HepG2 (cell line): ENCODE measurements around the gene RGS5. TPM values are rescaled to one million over a fixed set of nuclear protein-coding genes. Genes with fewer than 3 reads are reported as not detected.

ENCODE experiments used
- ATAC-seq: fragments of 200-7000 bp; cut with Tn5 transposase; 3 replicates; pipeline ENCODE4 v1.9.1; 2020; ENCODE audit warnings: mild to moderate bottlenecking, moderate library complexity
- BruUV-seq: library from RNA; stranded (reverse); fragments of 400-500 nt; replicated peaks from 2 replicates; lab custom pipeline; 2021; lab: Mats Ljungman, UMichigan
- CTCF ChIA-PET: fragments of 300-600 bp; formaldehyde crosslinking; extraction: SDS; loops from one replicate; lab custom pipeline; 2021; ENCODE audit warnings: low total read pairs, inconsistent platforms, low intra/inter-chr PET ratio; lab: Yijun Ruan, JAX
- POLR2A ChIA-PET: fragments of 350-600 bp; sonication (Branson Sonifier 250); formaldehyde crosslinking; loops from one replicate; lab custom pipeline; 2020; ENCODE audit warnings: antibody characterized with exemption, inconsistent platforms; lab: Yijun Ruan, JAX
- DNase-seq: peaks from one replicate; pipeline ENCODE4 v3.0.0-alpha.2; 2015; ENCODE audit warnings: low spot score
- FAIRE-seq: peaks from 3 replicates; lab custom pipeline; 2011; peaks lifted over from hg19 to GRCh38; lab: Jason Lieb, UNC
- H2AFZ ChIP-seq: one replicate; pipeline ENCODE4 v1.6.1; 2011; ENCODE audit warnings: low read length, inconsistent platforms
- H3K27ac ChIP-seq: fragments of 300-600 bp; 3 replicates; pipeline ENCODE4 v1.8.0; 2011; ENCODE audit warnings: mixed run types, mild to moderate bottlenecking, mixed read lengths, low read length, inconsistent platforms; ENCODE audit not compliant: insufficient read depth; ENCODE audit errors: extremely low read length
- H3K27me3 ChIP-seq, 2 experiments: fragments of 200-600 bp in 1 of 2; 2 replicates in 1 of 2; 3 replicates in 1 of 2; pipeline versions ENCODE4 v1.6.0 to v1.8.0; 2011; ENCODE audit warnings: low read length in 2 of 2, mild to moderate bottlenecking in 2 of 2, moderate library complexity in 2 of 2, inconsistent platforms in 1 of 2; ENCODE audit not compliant: insufficient read depth in 2 of 2, control insufficient read depth in 1 of 2
- H3K36me3 ChIP-seq, 2 experiments: fragments of 200-600 bp in 1 of 2; replicated peaks in 1 of 2; 2 replicates in 1 of 2; 3 replicates in 1 of 2; pipeline versions ENCODE4 v1.5.1 to v1.8.0; 2011; ENCODE audit warnings: low read length in 2 of 2, inconsistent platforms in 1 of 2; ENCODE audit not compliant: insufficient read depth in 2 of 2, control insufficient read depth in 1 of 2
- H3K4me1 ChIP-seq: 2 replicates; pipeline ENCODE4 v1.5.1; 2012; ENCODE audit warnings: low read length, inconsistent platforms; ENCODE audit not compliant: insufficient read depth
- H3K4me2 ChIP-seq: 2 replicates; pipeline ENCODE4 v1.6.0; 2011; ENCODE audit warnings: low read depth, low read length, inconsistent platforms
- H3K4me3 ChIP-seq, 3 experiments: fragments of 200-600 bp in 1 of 3; sonication (generic), shearing (Covaris generic) in 1 of 3; replicated peaks in 1 of 3; 2 replicates each; pipeline ENCODE4 v1.5.1; 2011 to 2016; ENCODE audit warnings: low read length in 3 of 3, inconsistent platforms in 2 of 3, low read depth in 2 of 3, mild to moderate bottlenecking in 2 of 3, control low read depth in 1 of 3, mixed read lengths in 1 of 3; ENCODE audit not compliant: insufficient read depth in 1 of 3
- H3K79me2 ChIP-seq: one replicate; pipeline ENCODE4 v1.6.1; 2011; ENCODE audit warnings: low read length, inconsistent platforms; ENCODE audit not compliant: insufficient read depth
- H3K9ac ChIP-seq: 2 replicates; pipeline ENCODE4 v1.6.0; 2011; ENCODE audit warnings: mild to moderate bottlenecking, low read depth, low read length, inconsistent platforms; ENCODE audit not compliant: insufficient read depth
- H3K9me3 ChIP-seq: 2 replicates; pipeline ENCODE4 v1.5.1; 2012; ENCODE audit warnings: mild to moderate bottlenecking, low read length
- H4K20me1 ChIP-seq: 2 replicates; pipeline ENCODE4 v1.6.0; 2011; ENCODE audit warnings: inconsistent platforms, mild to moderate bottlenecking, low read length, moderate library complexity; ENCODE audit not compliant: insufficient read depth
- ATAD3A ChIP-seq: sonication (generic); formaldehyde crosslinking; IDR thresholded peaks from 2 replicates; pipeline ENCODE4 v1.4.0; 2020; ENCODE audit warnings: missing genetic modification reagents
- CAMTA2 ChIP-seq: sonication (generic); formaldehyde crosslinking; IDR thresholded peaks from 2 replicates; pipeline ENCODE4 v1.4.0; 2020; ENCODE audit warnings: mild to moderate bottlenecking, missing genetic modification reagents, borderline replicate concordance
- CBX5 ChIP-seq: sonication (generic); formaldehyde crosslinking; IDR thresholded peaks from 2 replicates; pipeline ENCODE4 v1.4.0; 2020; ENCODE audit warnings: missing genetic modification reagents, borderline replicate concordance
- CEBPG ChIP-seq: IDR thresholded peaks from 2 replicates; pipeline ENCODE4 v1.6.1; 2016
- FOXM1 ChIP-seq: sonication (generic); formaldehyde crosslinking; IDR thresholded peaks from 2 replicates; pipeline ENCODE4 v1.5.0; 2020; ENCODE audit warnings: missing genetic modification reagents
- GLI4 ChIP-seq: sonication (generic); formaldehyde crosslinking; IDR thresholded peaks from 2 replicates; pipeline ENCODE4 v1.5.1; 2020; ENCODE audit warnings: missing genetic modification reagents, mild to moderate bottlenecking, moderate library complexity, borderline replicate concordance
- HIVEP1 ChIP-seq: sonication (generic); formaldehyde crosslinking; IDR thresholded peaks from 2 replicates; pipeline ENCODE4 v1.4.0; 2020; ENCODE audit warnings: mild to moderate bottlenecking, missing genetic modification reagents
- HMG20A ChIP-seq: IDR thresholded peaks from 2 replicates; pipeline ENCODE4 v1.6.1; 2016; ENCODE audit warnings: borderline replicate concordance
- PAWR ChIP-seq: sonication (generic); formaldehyde crosslinking; IDR thresholded peaks from 2 replicates; pipeline ENCODE4 v1.4.0; 2020; ENCODE audit warnings: missing genetic modification reagents, mild to moderate bottlenecking, borderline replicate concordance
- RXRB ChIP-seq: IDR thresholded peaks from 2 replicates; pipeline ENCODE4 v1.6.1; 2016; ENCODE audit warnings: borderline replicate concordance, missing genetic modification reagents, missing compliant biosample characterization
- SMC3 ChIP-seq: IDR thresholded peaks from 2 replicates; pipeline ENCODE4 v1.6.1; 2011; ENCODE audit warnings: low read length, improper control_type of control experiment
- U2AF1 ChIP-seq: fragments of 200-400 bp; formaldehyde crosslinking; optimal IDR thresholded peaks from 2 replicates; pipeline ENCODE3; 2017; ENCODE audit warnings: mild to moderate bottlenecking, low read depth, low read length
- ZFP41 ChIP-seq: sonication (generic); formaldehyde crosslinking; IDR thresholded peaks from 2 replicates; pipeline ENCODE4 v1.4.0; 2020; ENCODE audit warnings: mild to moderate bottlenecking, missing genetic modification reagents, borderline replicate concordance
- ZNF788 ChIP-seq: sonication (generic); formaldehyde crosslinking; IDR thresholded peaks from 2 replicates; pipeline ENCODE4 v1.5.0; 2020; ENCODE audit warnings: mild to moderate bottlenecking, missing genetic modification reagents, borderline replicate concordance
- ZSCAN31 ChIP-seq: sonication (generic); formaldehyde crosslinking; IDR thresholded peaks from 2 replicates; pipeline ENCODE4 v1.5.0; 2020; ENCODE audit warnings: low read depth, mild to moderate bottlenecking, missing genetic modification reagents
- ZSCAN9 ChIP-seq: IDR thresholded peaks from 2 replicates; pipeline ENCODE4 v1.6.1; 2016; ENCODE audit warnings: borderline replicate concordance
- WGBS: methylation state at CpG from one replicate; pipeline ENCODE4 v1.1.6; 2017; ENCODE audit warnings: low lambda C conversion rate; 5-methylcytosine and 5-hydroxymethylcytosine counted together
- in situ Hi-C: cut with HindIII; loops from 2 replicates; pipeline ENCODE4 v1.10.0; 2017; ENCODE audit warnings: low pct_unique_long_range_greater_than_20kb; ENCODE audit not compliant: extremely low pct_ligation_motif_present
- intact Hi-C: fragments of 100-400 bp; cut with micrococcal nuclease; formaldehyde crosslinking; loops from one replicate; pipeline ENCODE4 v1.10.0; 2022; ENCODE audit not compliant: unreplicated experiment
- polyA plus RNA-seq, 8 experiments: library from polyadenylated mRNA; depleted of rRNA in 3 of 8; stranded (reverse) in 7 of 8; unstranded in 1 of 8; fragments of >200 nt; fragmentation: Illumina TruSeq in 4 of 8; extraction: Trizol in 4 of 8; gene quantifications; 2 replicates each; pipeline versions ENCODE4 v1.2.1 to v1.2.3, GENCODE V29; 2011 to 2016; ENCODE audit warnings: low read depth in 4 of 8, missing spikeins in 1 of 8, mixed read lengths in 1 of 8; ENCODE audit not compliant: insufficient read depth in 1 of 8
- total RNA-seq, 5 experiments: library from RNA; depleted of rRNA; stranded (reverse); fragments of >200 nt; fragmentation: Illumina TruSeq; extraction: Trizol; gene quantifications; 2 replicates each; pipeline ENCODE4 v1.2.3, GENCODE V29; 2016; ENCODE audit warnings: low read depth in 1 of 5
- TF ChIP-seq, protein P1 (sequence below): sonication (generic); formaldehyde crosslinking; IDR thresholded peaks from 2 replicates; pipeline ENCODE4 v1.8.1; 2023; ENCODE audit warnings: mild to moderate bottlenecking, missing genetic modification reagents, borderline replicate concordance
- TF ChIP-seq, protein P2 (sequence below): sonication (generic); formaldehyde crosslinking; IDR thresholded peaks from 2 replicates; pipeline ENCODE4 v1.4.0; 2020; ENCODE audit warnings: missing genetic modification reagents; ENCODE audit errors: not compliant biosample characterization

The RGS5 gene
- total and polyA plus RNA-seq, 2 of the 13 experiments (the other 11 are each of a cell fraction or from before 2014, with no cell fraction given): 1.9 to 2.3 TPM

DNA sequence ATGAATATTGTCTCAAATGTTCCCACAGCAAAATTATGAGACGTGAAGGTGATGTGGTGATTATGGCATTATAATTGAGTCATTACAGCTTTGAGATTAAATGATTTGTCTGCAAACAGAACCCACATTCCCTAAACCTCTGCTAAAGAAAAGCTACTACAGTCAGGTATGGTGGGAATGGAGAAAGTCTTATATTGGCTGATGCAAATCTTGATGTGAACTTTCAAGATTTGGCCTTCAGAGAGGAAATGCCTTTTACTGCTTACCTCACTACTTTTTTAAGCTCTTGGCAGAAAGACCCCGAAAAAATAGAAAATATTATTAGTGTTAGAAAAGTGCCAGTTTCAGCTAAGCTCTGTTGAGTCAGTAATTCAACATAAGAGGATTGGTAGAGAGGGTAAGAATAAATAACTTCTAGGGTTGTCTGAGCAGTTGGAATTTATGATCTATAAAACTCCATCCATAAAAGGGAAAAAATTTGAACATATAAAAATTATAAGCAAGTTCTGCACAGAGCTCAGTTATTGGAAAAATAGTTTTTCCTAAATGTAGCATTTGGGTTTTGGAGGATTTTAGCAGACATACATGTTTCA is 47.8 kb upstream of the RGS5 start:
- Histone ChIP-seq H3K27ac (no peak overlapping the region), H3K4me2 (no peak overlapping the region), H4K20me1 (no peaks in the 10 kb centered on the region), H3K9me3 (no peaks in the 10 kb centered on the region), H3K9ac (no peak overlapping the region), H3K79me2 (no peaks in the 10 kb centered on the region), H3K4me3 (no peak overlapping the region), H3K4me1 (no peaks in the 10 kb centered on the region), H3K27me3 (no peaks in the 10 kb centered on the region), H2AFZ (no peak overlapping the region), H3K36me3 (no peaks in the 10 kb centered on the region)
- WGBS: 67% methylated on average over 2 of the region's 2 CpGs
- ChIA-PET POLR2A (no interaction called here), CTCF (no interaction called here)
- FAIRE-seq (no peak), ATAC-seq (no peak), DNase-seq (no peak)
- BruUV-seq: no TSS peak
- TF ChIP-seq, protein P1, sequence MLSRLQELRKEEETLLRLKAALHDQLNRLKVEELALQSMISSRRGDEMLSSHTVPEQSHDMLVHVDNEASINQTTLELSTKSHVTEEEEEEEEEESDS: no peak
- TF ChIP-seq FOXM1 (CRISPR knock-in tag) (no peak), PAWR (CRISPR knock-in tag) (no peak), U2AF1 (no peak), HIVEP1 (no peak), ZSCAN31 (CRISPR knock-in tag) (no peak), RXRB (CRISPR knock-in tag) (no peak), ZFP41 (CRISPR knock-in tag) (no peak), GLI4 (CRISPR knock-in tag) (no peak)
- intact Hi-C loops (no loop called here), in situ Hi-C loops (no loop called here)

DNA sequence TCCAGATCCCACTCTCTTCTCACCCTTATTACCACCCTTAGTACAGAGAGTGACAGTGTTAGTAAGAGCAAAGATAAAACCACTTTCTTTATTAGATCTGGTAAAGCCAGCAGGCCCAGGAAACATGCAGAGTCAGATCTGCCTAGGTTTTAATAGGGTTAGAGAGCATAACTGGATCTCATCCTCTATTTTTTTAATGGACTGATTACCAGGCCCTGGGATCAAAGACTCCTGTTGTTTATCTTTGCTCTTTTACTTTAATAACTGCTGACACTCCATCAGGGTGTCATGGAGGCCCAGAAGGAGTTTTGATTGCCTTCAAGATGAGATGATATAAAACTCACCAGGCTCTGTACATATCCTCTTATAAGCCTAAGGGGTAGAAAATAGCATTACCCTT is 45.3 kb upstream of the RGS5 start:
- no peaks in the 10 kb centered on the region for H3K27me3 ChIP-seq
- POLR2A ChIA-PET: no interaction called here
- BruUV-seq: no TSS peak
- no peak overlapping the region for H3K27ac ChIP-seq
- no peak overlapping the region for H3K4me2 ChIP-seq
- intact Hi-C loops (no loop called here), in situ Hi-C loops (no loop called here)
- no peak for ATAC-seq
- H3K4me3 ChIP-seq: no peak overlapping the region
- no peak for TF ChIP-seq HMG20A (CRISPR knock-in tag)
- TF ChIP-seq SMC3: no peak
- no peak for TF ChIP-seq ZSCAN9 (CRISPR knock-in tag)
- no peak for TF ChIP-seq CBX5 (CRISPR knock-in tag)
- no peak for TF ChIP-seq CAMTA2 (CRISPR knock-in tag)
- TF ChIP-seq ZNF788: no peak
- TF ChIP-seq ATAD3A (CRISPR knock-in tag): no peak
- TF ChIP-seq, protein P2, sequence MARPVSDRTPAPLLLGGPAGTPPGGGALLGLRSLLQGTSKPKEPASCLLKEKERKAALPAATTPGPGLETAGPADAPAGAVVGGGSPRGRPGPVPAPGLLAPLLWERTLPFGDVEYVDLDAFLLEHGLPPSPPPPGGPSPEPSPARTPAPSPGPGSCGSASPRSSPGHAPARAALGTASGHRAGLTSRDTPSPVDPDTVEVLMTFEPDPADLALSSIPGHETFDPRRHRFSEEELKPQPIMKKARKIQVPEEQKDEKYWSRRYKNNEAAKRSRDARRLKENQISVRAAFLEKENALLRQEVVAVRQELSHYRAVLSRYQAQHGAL (CRISPR knock-in tag): no peak
- TF ChIP-seq CEBPG: no peak
- no peaks in the 10 kb centered on the region for H4K20me1 ChIP-seq
- no peaks in the 10 kb centered on the region for H3K9me3 ChIP-seq
- no peaks in the 10 kb centered on the region for H3K36me3 ChIP-seq
- CTCF ChIA-PET: no interaction called here
- H3K4me1 ChIP-seq: no peaks in the 10 kb centered on the region
- H3K9ac ChIP-seq: no peak overlapping the region
- DNase-seq: no peak
- FAIRE-seq: no peak
- H3K79me2 ChIP-seq: no peaks in the 10 kb centered on the region
- no peak overlapping the region for H2AFZ ChIP-seq
